B cell (primary cell): Measurements from ENCODE around the gene TRAM2. TPM values are rescaled to one million over a fixed set of nuclear protein-coding genes. Genes with fewer than 3 reads are reported as not detected.

Source experiments
- ATAC-seq: fragments of 200-7000 bp; cut with Tn5 transposase; one replicate; pipeline ENCODE4 v1.10.0; 2021; ENCODE audit warnings: low read depth, mild to moderate bottlenecking, moderate number of reproducible peaks, moderate library complexity
- CTCF ChIA-PET: fragments of 350-600 bp; sonication (Branson Sonifier 250); formaldehyde crosslinking; loops from one replicate; lab custom pipeline; 2021; ENCODE audit warnings: antibody characterized with exemption, inconsistent platforms; lab: Charles Lee
- POLR2A ChIA-PET: fragments of 350-600 bp; sonication (Branson Sonifier 250); formaldehyde crosslinking; loops from one replicate; lab custom pipeline; 2021; ENCODE audit warnings: antibody characterized with exemption; lab: Charles Lee
- DNase-seq: peaks from one replicate; pipeline ENCODE4 v3.0.0; 2013
- H2AFZ ChIP-seq: 2 replicates; pipeline ENCODE4 v1.6.1; 2012; ENCODE audit warnings: mild to moderate bottlenecking, low read depth, low read length; ENCODE audit not compliant: insufficient read depth, poor library complexity, severe bottlenecking
- H3K27ac ChIP-seq, 2 donors: 1 replicate in 1 of 2; 2 replicates in 1 of 2; pipeline ENCODE4 v1.5.1; 2012 to 2013; ENCODE audit warnings: low read length in 2 of 2, mild to moderate bottlenecking in 2 of 2, moderate library complexity in 1 of 2
- H3K27me3 ChIP-seq, 4 experiments: fragments of 200-600 bp in 1 of 4; sonication (generic) in 1 of 4; replicated peaks in 1 of 4; 1 replicate in 2 of 4; 2 replicates in 2 of 4; pipeline versions ENCODE4 v1.6.1 to v1.7.0; 2013 to 2016; ENCODE audit warnings: low read length in 3 of 4, mild to moderate bottlenecking in 2 of 4, mixed read lengths in 1 of 4, moderate library complexity in 1 of 4; ENCODE audit not compliant: insufficient read depth in 4 of 4, control insufficient read depth in 3 of 4; ENCODE audit errors: control extremely low read depth in 1 of 4
- H3K36me3 ChIP-seq, 2 experiments: replicated peaks in 1 of 2; 1 replicate in 1 of 2; 2 replicates in 1 of 2; pipeline versions ENCODE4 v1.6.1 to v1.7.1; 2013; ENCODE audit warnings: low read length in 1 of 2; ENCODE audit not compliant: insufficient read depth in 2 of 2, control insufficient read depth in 1 of 2; ENCODE audit errors: control extremely low read depth in 1 of 2, extremely low read depth in 1 of 2
- H3K4me1 ChIP-seq, 2 donors: fragments of 200-600 bp in 1 of 2; sonication (generic) in 1 of 2; 1 replicate in 1 of 2; 2 replicates in 1 of 2; pipeline versions ENCODE4 v1.5.1 to v1.6.1; 2013 to 2017; ENCODE audit warnings: low read length in 2 of 2; ENCODE audit not compliant: control insufficient read depth in 2 of 2, insufficient read depth in 2 of 2
- H3K4me2 ChIP-seq: replicated peaks from 2 replicates; pipeline ENCODE3; 2012; ENCODE audit warnings: mild to moderate bottlenecking, low read depth, low read length; ENCODE audit not compliant: poor library complexity, severe bottlenecking
- H3K4me3 ChIP-seq, 5 experiments: fragments of 200-600 bp in 1 of 5; sonication (generic) in 1 of 5; 1 replicate in 3 of 5; 2 replicates in 2 of 5; pipeline versions ENCODE4 v1.5.1 to v1.7.0; 2011 to 2016; ENCODE audit warnings: low read length in 4 of 5, mild to moderate bottlenecking in 4 of 5, low read depth in 2 of 5, control low read depth in 1 of 5, moderate library complexity in 1 of 5; ENCODE audit not compliant: insufficient read depth in 1 of 5; ENCODE audit errors: control extremely low read depth in 1 of 5, extremely low read depth in 1 of 5
- H3K79me2 ChIP-seq: fragments of 200-600 bp; sonication (generic); one replicate; pipeline ENCODE4 v1.6.0; 2016; ENCODE audit warnings: low read length; ENCODE audit not compliant: control insufficient read depth, insufficient read depth
- H3K9ac ChIP-seq: fragments of 200-600 bp; sonication (generic); 2 replicates; pipeline ENCODE4 v1.6.1; 2017; ENCODE audit warnings: mild to moderate bottlenecking, low read length, moderate library complexity
- H3K9me3 ChIP-seq, 3 donors: one replicate each; pipeline versions ENCODE4 v1.6.1 to v1.7.1; 2013; ENCODE audit warnings: low read length in 2 of 3; ENCODE audit not compliant: control insufficient read depth in 2 of 3, insufficient read depth in 1 of 3; ENCODE audit errors: control extremely low read depth in 1 of 3
- H4K20me1 ChIP-seq: 2 replicates; pipeline ENCODE4 v1.6.0; 2012; ENCODE audit warnings: mild to moderate bottlenecking, low read length; ENCODE audit not compliant: insufficient read depth, control insufficient read depth, poor library complexity, severe bottlenecking
- H3K27ac Mint-ChIP-seq: one replicate; pipeline ENCODE4 v1.8.0; 2021; ENCODE audit warnings: mixed read lengths
- H3K27me3 Mint-ChIP-seq: one replicate; pipeline ENCODE4 v1.8.0; 2021; ENCODE audit warnings: mixed read lengths
- H3K4me1 Mint-ChIP-seq: one replicate; pipeline ENCODE4 v1.8.0; 2021; ENCODE audit warnings: mixed read lengths
- H3K4me3 Mint-ChIP-seq: one replicate; pipeline ENCODE4 v1.8.0; 2021; ENCODE audit warnings: mixed read lengths
- H3K9me3 Mint-ChIP-seq: one replicate; pipeline ENCODE4 v1.8.0; 2022; ENCODE audit warnings: mixed read lengths; ENCODE audit not compliant: insufficient read depth
- EZH2 ChIP-seq: IDR thresholded peaks from 2 replicates; pipeline ENCODE4 v1.6.1; 2012; ENCODE audit warnings: borderline replicate concordance, low read depth, mild to moderate bottlenecking, moderate library complexity, low read length; ENCODE audit not compliant: insufficient read depth, poor library complexity, severe bottlenecking
- WGBS: methylation state at CpG from one replicate; pipeline ENCODE4 v1.1.5; 2013; ENCODE audit warnings: missing lambda C conversion rate; ENCODE audit not compliant: insufficient coverage; 5-methylcytosine and 5-hydroxymethylcytosine counted together
- intact Hi-C: fragments of 100-400 bp; cut with micrococcal nuclease; formaldehyde crosslinking; loops from one replicate; pipeline ENCODE4 v1.10.0; 2022
- polyA plus RNA-seq: library from polyadenylated mRNA; depleted of rRNA; stranded (reverse); fragments of >200 nt; gene quantifications from 2 replicates; pipeline ENCODE4 v1.2.3, GENCODE V29; 2012
- total RNA-seq, 2 donors: library from RNA; stranded (reverse); fragments of 120-200 nt in 1 of 2; gene quantifications; 1 replicate in 1 of 2; 2 replicates in 1 of 2; pipeline versions ENCODE4 v1.2.3 to v1.2.4, GENCODE V29; 2013 to 2022
- TF ChIP-seq, protein P1 (sequence below): fragments of 200-600 bp; IDR thresholded peaks from one replicate; pipeline ENCODE4 v1.8.0; 2022; ENCODE audit warnings: antibody characterized with exemption, mild to moderate bottlenecking

The TRAM2 gene
- total and polyA plus RNA-seq, 2 donors (not counting 1 experiment from before 2014, with no cell fraction given): 9.0 to 13.3 TPM

DNA sequence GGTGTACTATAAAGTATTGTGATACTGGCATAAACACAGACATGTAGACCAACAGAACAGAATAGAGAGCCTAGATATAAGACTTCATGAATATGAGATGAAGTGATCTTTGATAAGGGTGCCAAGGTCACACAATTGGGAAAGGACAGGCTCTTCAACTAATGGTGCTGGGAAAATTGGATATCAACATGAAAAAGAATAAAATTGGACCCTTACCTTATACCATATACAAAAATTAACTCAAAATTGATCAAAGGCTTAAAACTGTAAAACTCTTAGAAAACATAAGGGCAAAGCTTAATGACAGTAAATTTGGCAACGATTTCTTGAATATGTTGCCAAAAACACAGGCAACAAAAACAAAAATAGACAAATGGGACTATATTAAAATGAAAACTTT lies 44.8 kb upstream of the TRAM2 start:
- Mint-ChIP-seq H3K27ac (no peak overlapping the region), H3K27me3 (peaks cover 17% of the 10 kb centered on the region), H3K4me1 (no peaks in the 10 kb centered on the region), H3K4me3 (no peak overlapping the region), H3K9me3 (no peaks in the 10 kb centered on the region)
- Histone ChIP-seq H3K9me3 (peaks cover 0 to 3% (median 0%) of the 10 kb centered on the region in 3 donors), H3K27ac (no peak overlapping the region), H3K9ac (no peak overlapping the region), H3K4me1 (no peaks in the 10 kb centered on the region), H3K4me2 (no peak overlapping the region), H3K79me2 (no peaks in the 10 kb centered on the region), H4K20me1 (no peaks in the 10 kb centered on the region), H3K4me3 (no peak overlapping the region), H3K27me3 (peaks cover 0 to 5% (median 2%) of the 10 kb centered on the region in 4 experiments), H2AFZ (no peak overlapping the region), H3K36me3 (no peaks in the 10 kb centered on the region)
- POLR2A ChIA-PET: no interaction called here
- TF ChIP-seq, protein P1, sequence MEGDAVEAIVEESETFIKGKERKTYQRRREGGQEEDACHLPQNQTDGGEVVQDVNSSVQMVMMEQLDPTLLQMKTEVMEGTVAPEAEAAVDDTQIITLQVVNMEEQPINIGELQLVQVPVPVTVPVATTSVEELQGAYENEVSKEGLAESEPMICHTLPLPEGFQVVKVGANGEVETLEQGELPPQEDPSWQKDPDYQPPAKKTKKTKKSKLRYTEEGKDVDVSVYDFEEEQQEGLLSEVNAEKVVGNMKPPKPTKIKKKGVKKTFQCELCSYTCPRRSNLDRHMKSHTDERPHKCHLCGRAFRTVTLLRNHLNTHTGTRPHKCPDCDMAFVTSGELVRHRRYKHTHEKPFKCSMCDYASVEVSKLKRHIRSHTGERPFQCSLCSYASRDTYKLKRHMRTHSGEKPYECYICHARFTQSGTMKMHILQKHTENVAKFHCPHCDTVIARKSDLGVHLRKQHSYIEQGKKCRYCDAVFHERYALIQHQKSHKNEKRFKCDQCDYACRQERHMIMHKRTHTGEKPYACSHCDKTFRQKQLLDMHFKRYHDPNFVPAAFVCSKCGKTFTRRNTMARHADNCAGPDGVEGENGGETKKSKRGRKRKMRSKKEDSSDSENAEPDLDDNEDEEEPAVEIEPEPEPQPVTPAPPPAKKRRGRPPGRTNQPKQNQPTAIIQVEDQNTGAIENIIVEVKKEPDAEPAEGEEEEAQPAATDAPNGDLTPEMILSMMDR: no peak
- TF ChIP-seq EZH2: no peak
- CTCF ChIA-PET: no interaction called here
- WGBS: no CpG with 5 or more reads among the region's 1 CpG
- intact Hi-C loops: no loop called here
- ATAC-seq: no peak
- no peak for DNase-seq

DNA sequence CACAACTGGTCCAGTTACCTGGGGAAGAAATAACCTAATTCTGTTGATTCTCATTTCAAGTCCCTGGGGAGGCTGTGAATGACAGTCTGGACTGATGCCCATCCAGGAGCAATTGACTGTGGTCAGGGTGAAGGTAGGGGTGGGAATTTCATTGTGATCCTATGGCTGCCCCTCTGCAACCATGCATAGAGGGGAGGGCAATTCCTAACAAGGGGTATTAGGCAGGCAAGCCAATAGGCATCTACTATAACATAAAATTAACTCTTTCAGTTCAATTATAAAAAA lies 44.0 kb upstream of the TRAM2 start:
- H3K4me3 ChIP-seq: no peak overlapping the region
- no peaks in the 10 kb centered on the region for H4K20me1 ChIP-seq
- no peak overlapping the region for H3K9ac ChIP-seq
- H2AFZ ChIP-seq: no peak overlapping the region
- H3K9me3 ChIP-seq: peaks cover 0 to 3% (median 0%) of the 10 kb centered on the region in 3 donors
- DNase-seq: no peak
- Mint-ChIP-seq H3K9me3 (no peaks in the 10 kb centered on the region), H3K27ac (no peak overlapping the region), H3K27me3 (peaks cover 17% of the 10 kb centered on the region), H3K4me3 (no peak overlapping the region), H3K4me1 (no peaks in the 10 kb centered on the region)
- intact Hi-C loops: no loop called here
- CTCF ChIA-PET: no interaction called here
- ATAC-seq: no peak
- no peaks in the 10 kb centered on the region for H3K4me1 ChIP-seq
- H3K79me2 ChIP-seq: no peaks in the 10 kb centered on the region
- no peak overlapping the region for H3K27ac ChIP-seq
- no peak for TF ChIP-seq EZH2
- TF ChIP-seq, protein P1: no peak
- H3K4me2 ChIP-seq: no peak overlapping the region
- peaks cover 0 to 5% (median 2%) of the 10 kb centered on the region in 4 experiments for H3K27me3 ChIP-seq
- no peaks in the 10 kb centered on the region for H3K36me3 ChIP-seq
- POLR2A ChIA-PET: no interaction called here
